K562 (cell line): ENCODE results near the gene HOXD13. TPM values are rescaled to one million over a fixed set of nuclear protein-coding genes. Genes with fewer than 3 reads are reported as not detected.

Experiments
- ATAC-seq: fragments of 200-7000 bp; cut with Tn5 transposase; 3 replicates; pipeline ENCODE4 v1.9.1; 2020; ENCODE audit warnings: moderate library complexity
- BruUV-seq: library from RNA; stranded (reverse); fragments of 400-500 nt; replicated peaks from 2 replicates; lab custom pipeline; 2021; lab: Mats Ljungman, UMichigan
- CTCF ChIA-PET: fragments of 300-600 bp; formaldehyde crosslinking; extraction: SDS; loops from one replicate; lab custom pipeline; 2021; ENCODE audit warnings: low intra/inter-chr PET ratio; lab: Yijun Ruan, JAX
- POLR2A ChIA-PET: fragments of 300-600, 350-650 bp; sonication (Branson Sonifier 250); formaldehyde crosslinking; extraction: SDS; loops from one replicate; lab custom pipeline; 2021; ENCODE audit warnings: antibody characterized with exemption, inconsistent platforms; lab: Yijun Ruan, JAX
- DNase-seq, 4 experiments: peaks; one replicate each; pipeline versions ENCODE4 v3.0.0 to v3.0.0-alpha.2; 2011 to 2018; ENCODE audit warnings: low spot score in 3 of 4, mixed read lengths in 3 of 4; ENCODE audit errors: extremely low read depth in 1 of 4
- FAIRE-seq: peaks from 2 replicates; lab custom pipeline; 2011; peaks lifted over from hg19 to GRCh38; lab: Jason Lieb, UNC
- H2AFZ ChIP-seq: 2 replicates; pipeline ENCODE4 v1.6.0; 2011; ENCODE audit warnings: low read depth, low read length, control low read depth, inconsistent platforms
- H3K27ac ChIP-seq: fragments of 200-600 bp; 3 replicates; pipeline ENCODE4 v1.8.0; 2011; ENCODE audit warnings: low read depth, mild to moderate bottlenecking, control low read depth, inconsistent platforms, low read length, moderate library complexity, mixed read lengths; ENCODE audit errors: extremely low read depth
- H3K27me3 ChIP-seq, 2 experiments: fragments of 300-600 bp in 1 of 2; 2 replicates in 1 of 2; 3 replicates in 1 of 2; pipeline versions ENCODE4 v1.6.0 to v1.8.0; 2011; ENCODE audit warnings: inconsistent platforms in 2 of 2, low read length in 2 of 2, mild to moderate bottlenecking in 1 of 2, mixed read lengths in 1 of 2, moderate library complexity in 1 of 2; ENCODE audit not compliant: control insufficient read depth in 2 of 2, insufficient read depth in 2 of 2
- H3K36me3 ChIP-seq: fragments of 300-600 bp; 3 replicates; pipeline ENCODE4 v1.8.0; 2011; ENCODE audit warnings: mild to moderate bottlenecking, low read length, inconsistent platforms; ENCODE audit not compliant: control insufficient read depth, insufficient read depth
- H3K4me1 ChIP-seq, 2 experiments: fragments of 200-600 bp in 1 of 2; replicated peaks in 1 of 2; 2 replicates in 1 of 2; 3 replicates in 1 of 2; pipeline versions ENCODE4 v1.5.1 to v1.8.0; 2011; ENCODE audit warnings: inconsistent platforms in 2 of 2, low read length in 2 of 2, mild to moderate bottlenecking in 1 of 2, mixed read lengths in 1 of 2, moderate library complexity in 1 of 2; ENCODE audit not compliant: control insufficient read depth in 2 of 2, insufficient read depth in 2 of 2
- H3K4me2 ChIP-seq: 2 replicates; pipeline ENCODE4 v1.6.1; 2011; ENCODE audit warnings: low read length, control low read depth, inconsistent platforms, mixed read lengths; ENCODE audit not compliant: insufficient read depth
- H3K4me3 ChIP-seq: fragments of 200-600 bp; sonication (generic), shearing (Covaris generic); 2 replicates; pipeline ENCODE4 v1.5.1; 2016; ENCODE audit warnings: control low read depth, inconsistent platforms
- H3K79me2 ChIP-seq: fragments of 200-600 bp; 3 replicates; pipeline ENCODE4 v1.8.0; 2011; ENCODE audit warnings: low read length, inconsistent platforms; ENCODE audit not compliant: control insufficient read depth, insufficient read depth
- H3K9ac ChIP-seq, 2 experiments: 2 replicates each; pipeline versions ENCODE4 v1.6.0 to v1.6.1; 2011; ENCODE audit warnings: low read depth in 2 of 2, low read length in 2 of 2, control low read depth in 1 of 2, inconsistent platforms in 1 of 2, mild to moderate bottlenecking in 1 of 2, mixed read lengths in 1 of 2; ENCODE audit not compliant: insufficient read depth in 1 of 2
- H3K9me1 ChIP-seq: one replicate; pipeline ENCODE4 v1.6.0; 2011; ENCODE audit warnings: inconsistent platforms, mild to moderate bottlenecking, low read length, moderate library complexity; ENCODE audit not compliant: control insufficient read depth, insufficient read depth
- H3K9me3 ChIP-seq: replicated peaks from 2 replicates; pipeline ENCODE4 v1.5.1; 2011; ENCODE audit warnings: low read depth, low read length, inconsistent platforms; ENCODE audit not compliant: control insufficient read depth, insufficient read depth
- H4K20me1 ChIP-seq: replicated peaks from 2 replicates; pipeline ENCODE4 v1.6.1; 2011; ENCODE audit warnings: low read length, inconsistent platforms, mixed read lengths; ENCODE audit not compliant: control insufficient read depth, insufficient read depth
- ATF4 ChIP-seq: fragments of 450-650 bp; formaldehyde crosslinking; IDR thresholded peaks from 2 replicates; pipeline ENCODE4 v1.4.0; 2022; ENCODE audit warnings: mild to moderate bottlenecking, moderate library complexity
- ERF ChIP-seq: fragments of 450-650 bp; formaldehyde crosslinking; IDR thresholded peaks from 2 replicates; pipeline ENCODE4 v1.4.0; 2020; ENCODE audit warnings: mild to moderate bottlenecking, mixed read lengths
- ILF3 ChIP-seq: fragments of 450-650 bp; IDR thresholded peaks from 2 replicates; pipeline ENCODE4 v1.6.1; 2018; ENCODE audit warnings: antibody characterized with exemption, mild to moderate bottlenecking, moderate library complexity, borderline replicate concordance
- MAFG ChIP-seq: fragments of 450-650 bp; conservative IDR thresholded peaks from 2 replicates; pipeline ENCODE4 v1.6.1; 2016; ENCODE audit warnings: missing genetic modification characterization, missing compliant biosample characterization
- TSC22D4 ChIP-seq: fragments of 450-650 bp; IDR thresholded peaks from 2 replicates; pipeline ENCODE4 v1.6.1; 2016; ENCODE audit warnings: missing genetic modification characterization, missing biosample characterization, control low read depth
- ZFP30 ChIP-seq: fragments of 250-450 bp; sonication (Bioruptor Pico); IDR thresholded peaks from 2 replicates; pipeline ENCODE4 v1.8.0; 2022; ENCODE audit warnings: moderate library complexity, mild to moderate bottlenecking, inconsistent platforms, borderline replicate concordance
- ZNF695 ChIP-seq: fragments of 450-650 bp; formaldehyde crosslinking; IDR thresholded peaks from 2 replicates; pipeline ENCODE4 v1.4.0; 2020; ENCODE audit warnings: mild to moderate bottlenecking, moderate library complexity
- WGBS: fragments of 100-300 bp; shearing (Covaris generic); methylation state at CpG from one replicate; pipeline ENCODE4 v1.1.6; 2016; ENCODE audit warnings: low coverage, mixed read lengths; ENCODE audit not compliant: insufficient coverage; ENCODE audit errors: missing lambda C conversion rate; 5-methylcytosine and 5-hydroxymethylcytosine counted together
- in situ Hi-C: fragments of 300-500 bp; cut with MboI; formaldehyde crosslinking; loops from 4 replicates; pipeline ENCODE4 v1.15.0; 2018; ENCODE audit warnings: inconsistent platforms, mixed read lengths
- intact Hi-C: fragments of 100-400 bp; cut with micrococcal nuclease; formaldehyde crosslinking; loops from 2 replicates; pipeline ENCODE4 v1.14.2; 2022
- polyA plus RNA-seq, 8 experiments: library from polyadenylated mRNA; depleted of rRNA in 4 of 8; stranded (reverse) in 5 of 8; unstranded in 3 of 8; fragments of >200 nt; fragmentation: Nextera tagmentation in 2 of 8; fragmentation: Illumina TruSeq in 1 of 8; extraction: Ambion mirVana in 2 of 8; extraction: Trizol in 1 of 8; gene quantifications; 2 replicates each; pipeline versions ENCODE4 v1.2.1 to v1.2.3, GENCODE V29; 2011 to 2014; ENCODE audit warnings: inconsistent platforms in 1 of 8, missing spikeins in 1 of 8
- total RNA-seq, 7 experiments: library from RNA; depleted of rRNA in 6 of 7; stranded (reverse); fragments of >200 nt in 6 of 7; fragmentation: Illumina TruSeq in 2 of 7; extraction: Trizol in 2 of 7; gene quantifications; 2 replicates each; pipeline versions ENCODE4 v1.2.1 to v1.2.3, GENCODE V29; 2011 to 2021; ENCODE audit warnings: low replicate concordance in 1 of 7
- TF ChIP-seq, protein P1 (sequence below): sonication (generic); formaldehyde crosslinking; IDR thresholded peaks from 2 replicates; pipeline ENCODE4 v1.4.0; 2020; ENCODE audit warnings: mild to moderate bottlenecking, missing genetic modification reagents
- TF ChIP-seq, protein P2 (sequence below): fragments of 250-450 bp; sonication (Bioruptor Pico); IDR thresholded peaks from 2 replicates; pipeline ENCODE4 v1.8.0; 2021; ENCODE audit warnings: moderate library complexity, mild to moderate bottlenecking, inconsistent platforms

Gene HOXD13
- total and polyA plus RNA-seq, 9 of the 15 experiments (the other 6 are each of a cell fraction or from before 2014, with no cell fraction given) = 0.03 to 0.04 TPM; not detected in 7

DNA sequence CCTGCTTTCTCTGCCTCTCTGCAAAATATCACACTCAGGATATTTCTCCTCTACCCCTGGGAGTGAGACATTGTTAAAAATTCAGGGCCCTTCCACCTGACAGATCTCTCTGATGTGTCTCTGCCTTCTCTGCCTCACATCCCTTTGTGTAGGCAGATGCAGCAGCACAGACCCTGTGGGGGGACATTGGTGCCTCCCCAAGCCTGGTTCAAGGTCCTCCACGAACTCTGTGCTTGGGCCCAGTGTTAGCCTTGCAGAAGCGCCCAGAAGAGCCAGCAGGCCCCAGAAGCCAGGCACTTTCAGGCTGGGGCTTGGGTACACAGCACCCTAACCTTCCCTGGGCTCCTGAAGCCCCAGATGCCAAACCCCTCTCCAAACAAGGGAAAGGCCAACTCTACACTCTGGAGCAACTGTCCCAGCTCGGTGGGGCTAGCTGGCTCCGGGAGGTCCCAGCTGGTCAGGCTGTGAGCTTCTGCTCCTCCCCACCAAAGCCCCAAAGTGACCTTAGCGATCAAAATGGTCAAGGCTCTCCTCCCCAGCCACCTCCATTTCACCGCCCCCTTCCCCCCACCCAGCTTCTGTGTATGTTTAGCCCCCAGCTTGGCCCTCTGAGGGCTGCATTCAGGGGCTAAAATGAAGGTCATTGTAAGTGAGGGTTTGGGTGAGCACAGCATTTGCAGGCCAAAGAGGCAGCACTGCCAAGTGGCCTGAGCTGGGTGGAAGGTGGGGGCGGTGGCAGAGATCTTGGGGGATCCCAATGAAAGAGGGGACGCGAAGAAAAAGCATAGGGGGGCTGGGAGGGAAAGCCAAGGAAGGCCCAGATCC, 32.6 kb downstream of the HOXD13 start:
- 2% methylated on average over 9 of the region's 9 CpGs for WGBS
- no peak overlapping the region for H3K27ac ChIP-seq
- 0 out of 2 replicates have a peak, but pooled peaks cover 6% of the 10 kb centered on the region for H4K20me1 ChIP-seq
- no peak overlapping the region for H2AFZ ChIP-seq
- ATAC-seq (no peak), FAIRE-seq (no peak), DNase-seq (no peak)
- no peaks in the 10 kb centered on the region for H3K36me3 ChIP-seq
- ChIA-PET CTCF (no interaction called here), POLR2A (interaction anchor here (0.6 to 1.5 kb wide), 2 partner anchors 325 to 529 kb away, joined by 3 to 5 read pairs; no protein-coding TSS in a partner anchor)
- no TSS peak for BruUV-seq
- no peaks in the 10 kb centered on the region for H3K9me3 ChIP-seq
- peaks cover 72 to 80% of the 10 kb centered on the region in 2 experiments for H3K27me3 ChIP-seq
- no peak overlapping the region for H3K9ac ChIP-seq
- no peak overlapping the region for H3K4me3 ChIP-seq
- no peak overlapping the region for H3K4me2 ChIP-seq
- H3K9me1 ChIP-seq = no peaks in the 10 kb centered on the region
- H3K4me1 ChIP-seq = peaks cover 0 to 34% of the 10 kb centered on the region in 2 experiments; a peak in 2 of 5 replicates
- TF ChIP-seq ATF4 (no peak), MAFG (no peak), ZNF695 (CRISPR knock-in tag) (no peak), ILF3 (no peak), TSC22D4 (tag) (no peak), ERF (no peak), ZFP30 (CRISPR knock-in tag) (no peak)
- TF ChIP-seq, protein P1, sequence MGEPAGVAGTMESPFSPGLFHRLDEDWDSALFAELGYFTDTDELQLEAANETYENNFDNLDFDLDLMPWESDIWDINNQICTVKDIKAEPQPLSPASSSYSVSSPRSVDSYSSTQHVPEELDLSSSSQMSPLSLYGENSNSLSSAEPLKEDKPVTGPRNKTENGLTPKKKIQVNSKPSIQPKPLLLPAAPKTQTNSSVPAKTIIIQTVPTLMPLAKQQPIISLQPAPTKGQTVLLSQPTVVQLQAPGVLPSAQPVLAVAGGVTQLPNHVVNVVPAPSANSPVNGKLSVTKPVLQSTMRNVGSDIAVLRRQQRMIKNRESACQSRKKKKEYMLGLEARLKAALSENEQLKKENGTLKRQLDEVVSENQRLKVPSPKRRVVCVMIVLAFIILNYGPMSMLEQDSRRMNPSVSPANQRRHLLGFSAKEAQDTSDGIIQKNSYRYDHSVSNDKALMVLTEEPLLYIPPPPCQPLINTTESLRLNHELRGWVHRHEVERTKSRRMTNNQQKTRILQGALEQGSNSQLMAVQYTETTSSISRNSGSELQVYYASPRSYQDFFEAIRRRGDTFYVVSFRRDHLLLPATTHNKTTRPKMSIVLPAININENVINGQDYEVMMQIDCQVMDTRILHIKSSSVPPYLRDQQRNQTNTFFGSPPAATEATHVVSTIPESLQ (CRISPR knock-in tag) = no peak
- TF ChIP-seq, protein P2, sequence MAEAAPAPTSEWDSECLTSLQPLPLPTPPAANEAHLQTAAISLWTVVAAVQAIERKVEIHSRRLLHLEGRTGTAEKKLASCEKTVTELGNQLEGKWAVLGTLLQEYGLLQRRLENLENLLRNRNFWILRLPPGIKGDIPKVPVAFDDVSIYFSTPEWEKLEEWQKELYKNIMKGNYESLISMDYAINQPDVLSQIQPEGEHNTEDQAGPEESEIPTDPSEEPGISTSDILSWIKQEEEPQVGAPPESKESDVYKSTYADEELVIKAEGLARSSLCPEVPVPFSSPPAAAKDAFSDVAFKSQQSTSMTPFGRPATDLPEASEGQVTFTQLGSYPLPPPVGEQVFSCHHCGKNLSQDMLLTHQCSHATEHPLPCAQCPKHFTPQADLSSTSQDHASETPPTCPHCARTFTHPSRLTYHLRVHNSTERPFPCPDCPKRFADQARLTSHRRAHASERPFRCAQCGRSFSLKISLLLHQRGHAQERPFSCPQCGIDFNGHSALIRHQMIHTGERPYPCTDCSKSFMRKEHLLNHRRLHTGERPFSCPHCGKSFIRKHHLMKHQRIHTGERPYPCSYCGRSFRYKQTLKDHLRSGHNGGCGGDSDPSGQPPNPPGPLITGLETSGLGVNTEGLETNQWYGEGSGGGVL = no peak
- in situ Hi-C loops = loop anchor here (5.0 to 25.0 kb wide), 4 partner anchors 512 to 1637 kb away; no protein-coding TSS in a partner anchor
- no peaks in the 10 kb centered on the region for H3K79me2 ChIP-seq
- intact Hi-C loops = loop anchor here (5.0 kb wide), 2 partner anchors 427 to 687 kb away; no protein-coding TSS in a partner anchor
